Stimulated activated CD8-positive, alpha-beta memory T cell treated with anti-CD3 and anti-CD28 coated beads, Interleukin-2, amount 100 ng/mL, for 48 hours (primary cell): Measurements from ENCODE around the gene NME4.
"Not testable (repeated sequence)": the region's sequence is repeated elsewhere in the genome, so short reads cannot be mapped to it uniquely, and the experiment has no call there.

ENCODE experiments used
- DNase-seq, 2 donors: peaks; one replicate each; pipeline ENCODE4 v3.0.0-alpha.2; 2020; ENCODE audit warnings: low read depth in 2 of 2

Gene NME4

GRCh38 chr16:377419-377951 lies 19.5 kb upstream of the NME4 start:
- no peak for DNase-seq

- not testable (repeated sequence) for DNase-seq
Observed at GRCh38 chr16:378113-378820, 18.7 kb upstream of the NME4 start.

- DNase-seq = no peak
Observed at GRCh38 chr16:378821-379182, 18.2 kb upstream of the NME4 start.

GRCh38 chr16:379183-379960 lies 17.6 kb upstream of the NME4 start:
- DNase-seq = no peak

- no peak for DNase-seq
Observed at GRCh38 chr16:379961-380761, 16.8 kb upstream of the NME4 start.

- DNase-seq = no peak
Observed at GRCh38 chr16:380762-381011, 16.3 kb upstream of the NME4 start.

GRCh38 chr16:381012-381788 lies 15.8 kb upstream of the NME4 start:
- DNase-seq = no peak

GRCh38 chr16:381789-382717 lies 14.9 kb upstream of the NME4 start, which contains the start of gene PGAP6:
TSS of gene PGAP6 (minus strand) at chr16:381978. CDS start at chr16:381821, 157 bp downstream.
- peak; percentile 47 to 61 for DNase-seq

- DNase-seq = peak in 1 of 2 donors; percentile 37
Observed at GRCh38 chr16:383326-384051, 13.5 kb upstream of the NME4 start.

GRCh38 chr16:386641-387156 lies 10.3 kb upstream of the NME4 start:
- DNase-seq = no peak

- DNase-seq = not testable (repeated sequence)
Observed at GRCh38 chr16:387761-388666, 9.0 kb upstream of the NME4 start.

- no peak for DNase-seq
Observed at GRCh38 chr16:389352-389751, 7.6 kb upstream of the NME4 start.

GRCh38 chr16:391885-392335 lies 5.1 kb upstream of the NME4 start:
- DNase-seq = peak; percentile 85

GRCh38 chr16:392450-393030 lies 4.5 kb upstream of the NME4 start:
- DNase-seq = no peak

- DNase-seq = no peak
Observed at GRCh38 chr16:396199-396598, 800 bp upstream of the NME4 start.

- no peak for DNase-seq
Observed at GRCh38 chr16:396605-397004, 394 bp upstream of the NME4 start.

- DNase-seq = no peak
Observed at GRCh38 chr16:397736-398332, 835 bp downstream of the NME4 start.
